IMR-90 (cell line): ENCODE data around the gene MICAL3. TPM values are rescaled to one million over a fixed set of nuclear protein-coding genes. Genes with fewer than 3 reads are reported as not detected.
A peak's percentile ranks its signal among the peaks of the same experiment; 100 is the strongest.

Source experiments
- ATAC-seq: fragments of 200-7000 bp; cut with Tn5 transposase; 2 replicates; pipeline ENCODE4 v1.9.1; 2020; ENCODE audit warnings: low read depth, mild to moderate bottlenecking, moderate library complexity
- BruUV-seq: library from RNA; stranded (reverse); fragments of 400-500 nt; replicated peaks from 2 replicates; lab custom pipeline; 2021; lab: Mats Ljungman, UMichigan
- CTCF ChIA-PET: fragments of 300-600 bp; formaldehyde crosslinking; extraction: SDS; loops from one replicate; lab custom pipeline; 2021; ENCODE audit warnings: antibody characterized with exemption; lab: Yijun Ruan, JAX
- POLR2A ChIA-PET: fragments of 300-600 bp; sonication (Branson Sonifier 250); formaldehyde crosslinking; loops from one replicate; lab custom pipeline; 2022; ENCODE audit warnings: antibody characterized with exemption; ENCODE audit not compliant: unreplicated experiment; lab: Charles Lee
- DNase-seq: peaks from one replicate; pipeline ENCODE4 v3.0.0; 2013
- H2AFZ ChIP-seq: replicated peaks from 2 replicates; pipeline ENCODE3; 2013; ENCODE audit warnings: low read length, mild to moderate bottlenecking; ENCODE audit not compliant: poor library complexity
- H2AK5ac ChIP-seq: 2 replicates; pipeline ENCODE4 v1.6.1; 2013; ENCODE audit warnings: low read depth, low read length, inconsistent platforms
- H2AK9ac ChIP-seq: replicated peaks from 2 replicates; pipeline ENCODE3; 2013; ENCODE audit warnings: mild to moderate bottlenecking, low read depth, low read length, moderate library complexity; ENCODE audit not compliant: poor library complexity
- H2BK120ac ChIP-seq: 2 replicates; pipeline ENCODE4 v1.6.1; 2013; ENCODE audit warnings: low read depth, low read length, inconsistent platforms
- H2BK15ac ChIP-seq: 3 replicates; pipeline ENCODE4 v1.6.1; 2013; ENCODE audit warnings: low read depth, low read length, inconsistent platforms
- H2BK20ac ChIP-seq: 2 replicates; pipeline ENCODE4 v1.6.1; 2013; ENCODE audit warnings: low read depth, mild to moderate bottlenecking, inconsistent platforms, low read length, moderate library complexity
- H2BK5ac ChIP-seq: 2 replicates; pipeline ENCODE4 v1.6.1; 2013; ENCODE audit warnings: mild to moderate bottlenecking, low read depth, low read length, inconsistent platforms; ENCODE audit not compliant: poor library complexity, severe bottlenecking
- H3K14ac ChIP-seq: replicated peaks from 2 replicates; pipeline ENCODE4 v1.6.1; 2013; ENCODE audit warnings: low read depth, low read length, inconsistent platforms
- H3K18ac ChIP-seq: 2 replicates; pipeline ENCODE4 v1.6.1; 2013; ENCODE audit warnings: low read depth, low read length, control low read depth
- H3K23ac ChIP-seq: 2 replicates; pipeline ENCODE4 v1.6.1; 2013; ENCODE audit warnings: low read depth, low read length, inconsistent platforms
- H3K27ac ChIP-seq: 2 replicates; pipeline ENCODE4 v1.5.1; 2013; ENCODE audit warnings: mild to moderate bottlenecking, control low read depth, low read length; ENCODE audit not compliant: insufficient read depth
- H3K27me3 ChIP-seq: 2 replicates; pipeline ENCODE4 v1.6.1; 2013; ENCODE audit warnings: low read length; ENCODE audit not compliant: control insufficient read depth, insufficient read depth
- H3K36me3 ChIP-seq: 2 replicates; pipeline ENCODE4 v1.6.1; 2013; ENCODE audit warnings: low read length, mixed read lengths; ENCODE audit not compliant: control insufficient read depth, insufficient read depth
- H3K4ac ChIP-seq: 2 replicates; pipeline ENCODE4 v1.6.1; 2013; ENCODE audit warnings: low read depth, low read length, inconsistent platforms
- H3K4me1 ChIP-seq: 2 replicates; pipeline ENCODE4 v1.6.1; 2013; ENCODE audit warnings: low read length, mixed read lengths; ENCODE audit not compliant: control insufficient read depth, insufficient read depth
- H3K4me2 ChIP-seq: 2 replicates; pipeline ENCODE4 v1.6.1; 2013; ENCODE audit warnings: low read depth, mild to moderate bottlenecking, control low read depth, low read length, moderate library complexity
- H3K4me3 ChIP-seq: 2 replicates; pipeline ENCODE4 v1.5.1; 2013; ENCODE audit warnings: low read depth, mild to moderate bottlenecking, control low read depth, low read length, moderate library complexity; ENCODE audit not compliant: insufficient read depth
- H3K56ac ChIP-seq: 2 replicates; pipeline ENCODE4 v1.6.1; 2013; ENCODE audit warnings: low read length, inconsistent platforms; ENCODE audit not compliant: insufficient read depth; ENCODE audit errors: extremely low read depth
- H3K79me1 ChIP-seq, 2 experiments: 2 replicates each; pipeline ENCODE4 v1.6.1; 2013; ENCODE audit warnings: low read length in 2 of 2, inconsistent platforms in 1 of 2, low read depth in 1 of 2
- H3K9ac ChIP-seq: 2 replicates; pipeline ENCODE4 v1.6.1; 2013; ENCODE audit warnings: low read depth, low read length, control low read depth
- H3K9me1 ChIP-seq: 2 replicates; pipeline ENCODE4 v1.6.1; 2013; ENCODE audit warnings: low read length, inconsistent platforms; ENCODE audit not compliant: insufficient read depth
- H3K9me3 ChIP-seq: 2 replicates; pipeline ENCODE4 v1.6.1; 2013; ENCODE audit warnings: low read length; ENCODE audit not compliant: control insufficient read depth, insufficient read depth
- H4K20me1 ChIP-seq: 2 replicates; pipeline ENCODE4 v1.6.1; 2013; ENCODE audit warnings: low read length, inconsistent platforms; ENCODE audit not compliant: insufficient read depth
- H4K5ac ChIP-seq: 2 replicates; pipeline ENCODE4 v1.6.1; 2013; ENCODE audit warnings: mild to moderate bottlenecking, low read depth, low read length, control low read depth
- H4K8ac ChIP-seq, 2 experiments: 2 replicates each; pipeline ENCODE4 v1.6.1; 2013; ENCODE audit warnings: low read depth in 2 of 2, low read length in 2 of 2, control low read depth in 1 of 2, inconsistent platforms in 1 of 2
- H4K91ac ChIP-seq: 2 replicates; pipeline ENCODE4 v1.6.1; 2013; ENCODE audit warnings: low read depth, low read length, inconsistent platforms; ENCODE audit not compliant: insufficient read depth
- BHLHE40 ChIP-seq: fragments of 150-350 bp; IDR thresholded peaks from 2 replicates; pipeline ENCODE4 v1.6.1; 2016; ENCODE audit warnings: mild to moderate bottlenecking, low read depth, low read length
- CEBPB ChIP-seq: IDR thresholded peaks from 2 replicates; pipeline ENCODE4 v1.6.1; 2012; ENCODE audit warnings: low read depth, low read length, improper control_type of control experiment
- CHD1 ChIP-seq: IDR thresholded peaks from 2 replicates; pipeline ENCODE4 v1.6.1; 2012; ENCODE audit warnings: low read depth, low read length, improper control_type of control experiment
- CTCF ChIP-seq: conservative IDR thresholded peaks from 2 replicates; pipeline ENCODE4 v1.5.1; 2012; ENCODE audit warnings: mild to moderate bottlenecking, low read depth, low read length, improper control_type of control experiment
- ELK1 ChIP-seq: fragments of 150-350 bp; IDR thresholded peaks from 2 replicates; pipeline ENCODE4 v1.6.1; 2016; ENCODE audit warnings: low read depth, mild to moderate bottlenecking, low read length, moderate library complexity, borderline replicate concordance
- FOS ChIP-seq: fragments of 150-350 bp; IDR thresholded peaks from 2 replicates; pipeline ENCODE4 v1.6.1; 2016; ENCODE audit warnings: low read depth, low read length
- MAFK ChIP-seq: IDR thresholded peaks from 2 replicates; pipeline ENCODE4 v1.6.1; 2012; ENCODE audit warnings: low read depth, low read length, improper control_type of control experiment
- MAZ ChIP-seq: IDR thresholded peaks from 2 replicates; pipeline ENCODE4 v1.6.1; 2012; ENCODE audit warnings: low read depth, mild to moderate bottlenecking, low read length, improper control_type of control experiment, moderate library complexity, borderline replicate concordance
- MXI1 ChIP-seq: IDR thresholded peaks from 2 replicates; pipeline ENCODE4 v1.6.1; 2012; ENCODE audit warnings: low read depth, mild to moderate bottlenecking, low read length, moderate library complexity, borderline replicate concordance
- NFE2L2 ChIP-seq: fragments of 150-350 bp; IDR thresholded peaks from 2 replicates; pipeline ENCODE4 v1.6.1; 2016; ENCODE audit warnings: low read depth, mild to moderate bottlenecking, low read length
- POLR2A ChIP-seq: IDR thresholded peaks from 2 replicates; pipeline ENCODE4 v1.6.1; 2012; ENCODE audit warnings: mild to moderate bottlenecking, low read depth, low read length
- RAD21 ChIP-seq: IDR thresholded peaks from 2 replicates; pipeline ENCODE4 v1.6.1; 2012; ENCODE audit warnings: low read length, improper control_type of control experiment
- RCOR1 ChIP-seq: IDR thresholded peaks from 2 replicates; pipeline ENCODE4 v1.6.1; 2012; ENCODE audit warnings: mild to moderate bottlenecking, low read length, improper control_type of control experiment; ENCODE audit not compliant: insufficient replicate concordance
- RFX5 ChIP-seq: IDR thresholded peaks from 2 replicates; pipeline ENCODE4 v1.8.0; 2012; ENCODE audit warnings: low read depth, mild to moderate bottlenecking, low read length, moderate library complexity
- SMC3 ChIP-seq: fragments of 150-350 bp; IDR thresholded peaks from 2 replicates; pipeline ENCODE4 v1.6.1; 2016; ENCODE audit warnings: low read depth, mild to moderate bottlenecking, antibody characterized with exemption, low read length, moderate library complexity
- USF2 ChIP-seq: fragments of 150-350 bp; IDR thresholded peaks from 2 replicates; pipeline ENCODE4 v1.6.1; 2017; ENCODE audit warnings: mild to moderate bottlenecking, antibody characterized with exemption, low read length, low read depth
- WGBS, 2 experiments: methylation state at CpG; one replicate each; pipeline versions ENCODE4 v1.1.5 to v1.1.7; 2013; ENCODE audit warnings: missing lambda C conversion rate in 2 of 2; ENCODE audit not compliant: insufficient read length in 1 of 2; ENCODE audit errors: extremely low coverage in 2 of 2; 5-methylcytosine and 5-hydroxymethylcytosine counted together
- dilution Hi-C: fragments of 300-500 bp; cut with HindIII; formaldehyde crosslinking; loops from one replicate; pipeline ENCODE4 v1.14.3; 2018; ENCODE audit warnings: low sequenced_read_pairs; ENCODE audit not compliant: unreplicated experiment
- in situ Hi-C: fragments of 300-500 bp; cut with MboI; formaldehyde crosslinking; loops from 3 replicates; pipeline ENCODE4 v1.14.3; 2019; ENCODE audit warnings: low sequenced_read_pairs, inconsistent platforms, mixed read lengths
- intact Hi-C: fragments of 100-400 bp; cut with micrococcal nuclease; formaldehyde crosslinking; loops from 2 replicates; pipeline ENCODE4 v1.10.0; 2022
- polyA plus RNA-seq, 3 experiments: library from polyadenylated mRNA; depleted of rRNA; stranded (reverse); fragments of >200 nt; gene quantifications; 2 replicates each; pipeline ENCODE4 v1.2.3, GENCODE V29; 2012; ENCODE audit warnings: low replicate concordance in 1 of 3
- total RNA-seq: library from RNA; depleted of rRNA; stranded (reverse); fragments of >200 nt; gene quantifications from 2 replicates; pipeline ENCODE4 v1.2.3, GENCODE V29; 2012

MICAL3 gene
- total and polyA plus RNA-seq, 2 of the 4 experiments (the other 2 are of a cell fraction): 17.6 to 26.8 TPM

- no peaks in the 10 kb centered on the region for H3K36me3 ChIP-seq
- no peaks in the 10 kb centered on the region for H3K9me3 ChIP-seq
- TF ChIP-seq RAD21: no peak
- TF ChIP-seq FOS: no peak
- TF ChIP-seq ELK1: no peak
- TF ChIP-seq CHD1: no peak
- no peak for TF ChIP-seq MXI1
- TF ChIP-seq CEBPB: no peak
- no peak for TF ChIP-seq RCOR1
- TF ChIP-seq RFX5: no peak
- TF ChIP-seq SMC3: no peak
- TF ChIP-seq NFE2L2: no peak
- TF ChIP-seq USF2: no peak
- TF ChIP-seq CTCF: no peak
- no peak for TF ChIP-seq MAZ
- no peak for TF ChIP-seq POLR2A
- TF ChIP-seq BHLHE40: no peak
- no peak for TF ChIP-seq MAFK
- ChIA-PET CTCF (no interaction called here), POLR2A (no interaction called here)
- H4K5ac ChIP-seq: no peak overlapping the region
- peaks cover 22% of the 10 kb centered on the region for H3K4me1 ChIP-seq
- no peaks in the 10 kb centered on the region for H3K27me3 ChIP-seq
- in situ Hi-C loops: loop anchor here (5.0 kb wide), 1 partner anchor 76 kb away; no protein-coding TSS in a partner anchor
- no peak overlapping the region for H2BK20ac ChIP-seq
- H3K79me1 ChIP-seq: peaks cover 40 to 78% of the 10 kb centered on the region in 2 experiments
- no peak overlapping the region for H3K27ac ChIP-seq
- H2AFZ ChIP-seq: peak overlapping the region; percentile 58
- peaks cover 33% of the 10 kb centered on the region for H4K20me1 ChIP-seq
- dilution Hi-C loops: no loop called here
- no peak overlapping the region for H3K56ac ChIP-seq
- DNase-seq (no peak), ATAC-seq (no peak)
- no peak overlapping the region for H3K9ac ChIP-seq
- H2BK15ac ChIP-seq: no peak overlapping the region
- peak overlapping the region; percentile 14 for H2BK5ac ChIP-seq
- peak overlapping the region; percentile 55; the same call in 1 of the 2 replicates for H3K4ac ChIP-seq
- no peak overlapping the region for H2BK120ac ChIP-seq
- BruUV-seq: no TSS peak
- H4K8ac ChIP-seq: no peak overlapping the region
- no peak overlapping the region for H2AK9ac ChIP-seq
- H4K91ac ChIP-seq: peak overlapping the region; percentile 14; the same call in 1 of the 2 replicates
- no peak overlapping the region for H3K4me2 ChIP-seq
- H3K18ac ChIP-seq: no peak overlapping the region
- H3K14ac ChIP-seq: no peak overlapping the region
- 83% methylated on average over 6 of the region's 8 CpGs; no CpG with 5 or more reads in 1 of the 2 experiments for WGBS, 2 experiments
- H2AK5ac ChIP-seq: peak overlapping the region; percentile 43; the same call in 1 of the 2 replicates
- intact Hi-C loops: no loop called here
- H3K23ac ChIP-seq: no peak overlapping the region
- H3K4me3 ChIP-seq: no peak overlapping the region
- peaks cover 33% of the 10 kb centered on the region for H3K9me1 ChIP-seq
Observed at GRCh38 chr22:17990942-17991341, 33.4 kb downstream of the MICAL3 start.
